NT2/D1 (cell line): ENCODE measurements around the gene HBEGF.
"Not testable (repeated sequence)": the region's sequence is repeated elsewhere in the genome, so short reads cannot be mapped to it uniquely, and the experiment has no call there.

Experiments used
- DNase-seq: peaks from one replicate; pipeline ENCODE4 v3.0.0-alpha.2; 2011; ENCODE audit warnings: low read depth, low spot score
- H3K27me3 ChIP-seq: 2 replicates; pipeline ENCODE4 v1.6.0; 2011; ENCODE audit warnings: mild to moderate bottlenecking; ENCODE audit not compliant: insufficient read length, insufficient read depth
- H3K36me3 ChIP-seq: 2 replicates; pipeline ENCODE4 v1.6.1; 2011; ENCODE audit warnings: mild to moderate bottlenecking, low read length, mixed read lengths; ENCODE audit not compliant: insufficient read depth, insufficient read length
- H3K4me1 ChIP-seq: 2 replicates; pipeline ENCODE4 v1.5.1; 2011; ENCODE audit not compliant: insufficient read depth, insufficient read length
- H3K4me3 ChIP-seq: 2 replicates; pipeline ENCODE4 v1.5.1; 2011; ENCODE audit warnings: low read depth; ENCODE audit not compliant: insufficient read length
- H3K9ac ChIP-seq: 2 replicates; pipeline ENCODE4 v1.6.0; 2011; ENCODE audit warnings: low read depth; ENCODE audit not compliant: insufficient read length
- H3K9me3 ChIP-seq: 2 replicates; pipeline ENCODE4 v1.5.1; 2011; ENCODE audit warnings: mild to moderate bottlenecking, low read length; ENCODE audit not compliant: insufficient read depth
- SUZ12 ChIP-seq: IDR thresholded peaks from 2 replicates; pipeline ENCODE4 v1.6.1; 2011; ENCODE audit not compliant: insufficient read length, insufficient read depth; ENCODE audit errors: extremely low read depth
- YY1 ChIP-seq: IDR thresholded peaks from 2 replicates; pipeline ENCODE4 v1.6.1; 2011; ENCODE audit not compliant: insufficient read length, insufficient read depth
- ZNF274 ChIP-seq: IDR thresholded peaks from 2 replicates; pipeline ENCODE4 v1.6.1; 2011; ENCODE audit warnings: mild to moderate bottlenecking, low read depth, low read length

The HBEGF gene

DNA sequence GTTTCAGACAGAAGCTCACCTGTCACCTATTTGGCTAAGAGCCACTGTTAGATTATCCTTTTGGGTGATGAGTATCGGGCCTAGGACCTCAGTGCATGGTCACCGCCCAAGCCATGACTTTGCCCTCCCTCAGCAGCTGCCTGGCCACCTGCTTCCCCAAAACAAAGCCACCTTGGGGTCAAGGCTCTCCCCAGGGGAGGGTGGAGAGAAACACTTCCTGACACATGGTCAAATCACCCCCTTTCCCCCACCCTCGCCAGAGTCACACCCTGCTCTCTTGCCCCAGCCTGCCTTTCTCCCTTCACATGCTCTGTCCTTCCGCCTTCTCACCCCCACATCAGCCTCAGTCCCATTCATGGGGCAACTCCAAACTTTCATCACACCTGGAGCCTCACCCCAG, 1.7 kb upstream of the HBEGF start:
- H3K36me3 ChIP-seq = peaks cover 19% of the 10 kb centered on the region
- H3K4me1 ChIP-seq = peaks cover 9% of the 10 kb centered on the region
- peaks cover 6% of the 10 kb centered on the region for H3K27me3 ChIP-seq
- no peak overlapping the region for H3K9ac ChIP-seq
- no peak for DNase-seq
- TF ChIP-seq SUZ12 (no peak), ZNF274 (no peak), YY1 (no peak)
- H3K4me3 ChIP-seq = no peak overlapping the region
- H3K9me3 ChIP-seq = no peaks in the 10 kb centered on the region

DNA sequence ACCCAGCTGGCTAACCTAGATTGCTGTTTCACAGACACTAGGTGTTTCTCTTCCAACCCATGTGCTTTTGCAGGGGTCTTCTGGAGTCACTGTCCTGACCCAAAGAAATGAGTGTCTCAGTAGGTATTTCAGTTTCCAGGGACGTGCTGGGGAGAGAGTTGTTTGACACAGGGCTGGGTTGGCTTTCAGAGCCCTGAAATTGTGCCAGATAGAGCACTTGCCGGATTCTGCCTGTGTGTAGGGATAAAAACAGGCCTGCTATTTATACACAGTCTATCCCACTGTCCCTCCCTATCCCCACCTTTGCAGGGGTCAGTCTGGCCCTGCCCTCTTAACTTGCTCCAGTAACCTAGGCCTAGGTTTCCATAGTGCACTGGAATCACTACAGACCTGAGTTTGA, 957 bp upstream of the HBEGF start:
- TF ChIP-seq YY1 = no peak
- no peak for TF ChIP-seq SUZ12
- no peak for TF ChIP-seq ZNF274
- DNase-seq = no peak
- Histone ChIP-seq H3K4me1 (peaks cover 9% of the 10 kb centered on the region), H3K9ac (no peak overlapping the region), H3K9me3 (no peaks in the 10 kb centered on the region), H3K4me3 (no peak overlapping the region), H3K36me3 (peaks cover 27% of the 10 kb centered on the region), H3K27me3 (peaks cover 6% of the 10 kb centered on the region)

DNA sequence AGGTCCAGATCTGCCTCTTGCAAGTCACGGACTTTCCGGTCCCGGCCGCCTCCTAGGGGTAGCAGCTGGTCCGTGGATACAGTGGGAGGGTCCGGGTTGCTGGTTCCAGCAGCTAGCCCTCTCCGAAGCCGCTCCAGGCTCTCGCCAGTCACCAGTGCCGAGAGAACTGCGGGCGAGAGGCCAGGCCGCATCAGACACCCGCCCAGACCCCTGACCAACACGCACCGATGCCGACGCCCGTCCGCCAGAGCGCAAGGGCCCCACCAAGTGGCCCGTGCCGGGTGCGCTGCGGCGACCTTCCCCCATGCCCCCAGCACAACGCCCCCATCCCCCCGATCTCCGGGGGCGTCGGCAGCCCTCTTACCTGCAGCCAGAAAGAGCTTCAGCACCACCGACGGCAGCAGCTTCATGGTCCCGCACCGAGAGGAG, 470 bp downstream of the HBEGF start:
- TF ChIP-seq YY1 = no peak
- TF ChIP-seq ZNF274 = no peak
- TF ChIP-seq SUZ12 = no peak
- peak overlapping the region; percentile 74 for H3K9ac ChIP-seq
- H3K9me3 ChIP-seq = no peaks in the 10 kb centered on the region

DNA sequence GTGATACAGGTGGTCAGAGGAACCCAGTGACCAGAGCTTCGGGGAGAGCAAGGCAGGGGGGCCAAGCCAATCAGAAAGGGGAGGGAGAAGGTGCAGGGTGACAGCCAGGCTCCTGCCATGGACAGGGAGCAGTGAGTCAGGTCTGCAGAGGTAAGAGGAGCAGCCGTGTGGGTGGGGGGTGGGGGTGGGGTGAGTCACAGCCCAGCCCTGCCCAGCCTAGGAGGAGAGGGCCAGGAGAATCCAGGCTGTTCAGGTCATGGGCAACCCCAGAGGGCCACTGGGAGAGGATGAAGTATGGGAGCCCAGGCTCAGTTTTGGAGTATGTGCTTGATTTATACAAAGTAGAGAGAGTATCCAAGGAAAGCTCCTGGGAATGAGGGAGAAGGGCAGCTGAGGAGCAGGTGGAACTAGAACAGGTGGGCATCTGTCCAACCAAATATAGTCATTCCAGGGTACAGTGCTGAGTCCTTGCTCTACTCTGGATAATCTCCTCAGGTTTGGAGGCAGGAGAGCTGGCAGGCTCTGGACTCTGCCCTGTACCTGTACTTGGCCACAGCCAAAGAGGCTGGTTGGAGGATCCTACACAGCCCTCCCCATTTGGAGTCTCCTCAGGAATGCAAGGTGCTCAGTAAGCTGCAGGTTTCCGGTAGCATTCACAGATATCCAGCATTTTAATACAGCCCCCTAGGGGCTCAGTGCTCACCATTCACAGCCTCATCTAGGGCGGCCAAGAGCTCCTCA, 1.6 kb downstream of the HBEGF start:
- no peak for DNase-seq
- TF ChIP-seq YY1 = no peak
- TF ChIP-seq SUZ12 = no peak
- no peak for TF ChIP-seq ZNF274
- Histone ChIP-seq H3K27me3 (peaks cover 6% of the 10 kb centered on the region), H3K9ac (no peak overlapping the region), H3K4me1 (peaks cover 9% of the 10 kb centered on the region), H3K9me3 (no peaks in the 10 kb centered on the region), H3K36me3 (peaks cover 48% of the 10 kb centered on the region), H3K4me3 (no peak overlapping the region)

More for the DNA sequence above, 470 bp downstream of the HBEGF start:
- peak overlapping the region; percentile 57 for H3K4me3 ChIP-seq
- peaks cover 41% of the 10 kb centered on the region for H3K36me3 ChIP-seq
- no peak for DNase-seq
- H3K4me1 ChIP-seq = peaks cover 9% of the 10 kb centered on the region
- H3K27me3 ChIP-seq = peaks cover 6% of the 10 kb centered on the region

DNA sequence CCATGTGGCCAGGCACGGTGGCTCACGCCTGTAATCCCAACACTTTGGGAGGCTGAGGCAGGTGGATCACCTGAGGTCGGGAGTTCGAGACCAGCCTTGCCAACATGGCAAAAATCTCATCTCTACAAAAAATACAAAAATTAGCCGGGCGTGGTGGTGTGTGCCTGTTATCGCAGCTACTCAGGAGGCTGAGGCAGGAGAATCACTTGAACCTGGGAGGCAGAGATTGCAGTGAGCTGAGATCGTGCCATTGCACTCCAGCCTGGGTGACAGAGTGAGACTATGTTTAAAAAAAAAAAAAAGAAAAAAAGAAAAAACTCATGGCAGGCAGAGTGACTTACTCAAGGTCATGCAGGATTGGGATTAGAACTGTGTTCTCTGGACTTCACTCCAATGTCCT, 2.6 kb downstream of the HBEGF start:
- DNase-seq, H3K9ac ChIP-seq, H3K9me3 ChIP-seq, H3K27me3 ChIP-seq, H3K4me3 ChIP-seq, H3K4me1 ChIP-seq: not testable (repeated sequence)
- H3K36me3 ChIP-seq = peaks cover 52% of the 10 kb centered on the region

DNA sequence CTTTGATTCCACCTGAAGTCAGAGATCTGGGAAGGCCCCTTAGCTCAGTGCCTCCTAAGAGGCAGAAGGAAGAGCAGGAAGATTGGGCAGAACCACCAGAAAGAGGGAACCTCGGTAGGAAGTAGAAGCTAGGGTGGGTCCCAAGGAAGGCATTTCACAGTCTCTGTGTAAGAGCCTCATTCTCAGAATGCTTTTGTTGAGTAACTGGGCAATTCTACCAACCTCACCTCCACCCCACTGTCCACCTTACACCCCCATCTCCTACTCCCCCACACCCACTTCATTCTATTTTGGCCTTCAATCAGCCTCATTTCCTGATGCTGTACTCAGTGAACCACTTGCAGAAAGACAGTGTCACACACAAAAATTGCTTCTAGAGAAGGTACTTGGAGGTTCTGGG, 3.5 kb downstream of the HBEGF start:
- TF ChIP-seq SUZ12 (no peak), YY1 (no peak), ZNF274 (no peak)
- H3K4me3 ChIP-seq = no peak overlapping the region
- peaks cover 9% of the 10 kb centered on the region for H3K4me1 ChIP-seq
- no peak for DNase-seq
- peaks cover 6% of the 10 kb centered on the region for H3K27me3 ChIP-seq
- no peak overlapping the region for H3K9ac ChIP-seq
- peaks cover 55% of the 10 kb centered on the region for H3K36me3 ChIP-seq
- no peaks in the 10 kb centered on the region for H3K9me3 ChIP-seq

DNA sequence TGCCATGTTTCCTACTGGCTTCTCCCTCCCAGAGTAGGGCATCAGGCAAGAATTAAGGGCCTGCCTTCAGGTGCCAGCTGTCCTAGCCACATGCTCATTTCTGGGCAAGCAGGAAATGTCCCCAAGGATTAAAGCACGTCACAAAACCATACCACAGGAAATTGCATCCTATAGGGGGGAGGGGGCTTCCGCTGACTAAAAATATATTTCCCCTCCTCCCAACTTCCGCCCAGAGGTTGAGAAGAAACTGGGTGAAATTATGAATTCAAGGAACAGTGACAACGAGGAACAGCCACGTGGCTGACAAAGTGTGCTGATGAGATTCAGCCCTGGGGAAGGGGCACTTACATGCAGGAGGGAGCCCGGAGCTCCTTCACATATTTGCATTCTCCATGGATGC, 4.1 kb downstream of the HBEGF start:
- H3K36me3 ChIP-seq = peaks cover 61% of the 10 kb centered on the region
- peaks cover 6% of the 10 kb centered on the region for H3K27me3 ChIP-seq
- H3K9ac ChIP-seq = no peak overlapping the region
- no peak for DNase-seq
- H3K9me3 ChIP-seq = no peaks in the 10 kb centered on the region
- H3K4me1 ChIP-seq = peaks cover 9% of the 10 kb centered on the region
- H3K4me3 ChIP-seq = no peak overlapping the region
- no peak for TF ChIP-seq ZNF274
- TF ChIP-seq YY1 = no peak
- TF ChIP-seq SUZ12 = no peak

DNA sequence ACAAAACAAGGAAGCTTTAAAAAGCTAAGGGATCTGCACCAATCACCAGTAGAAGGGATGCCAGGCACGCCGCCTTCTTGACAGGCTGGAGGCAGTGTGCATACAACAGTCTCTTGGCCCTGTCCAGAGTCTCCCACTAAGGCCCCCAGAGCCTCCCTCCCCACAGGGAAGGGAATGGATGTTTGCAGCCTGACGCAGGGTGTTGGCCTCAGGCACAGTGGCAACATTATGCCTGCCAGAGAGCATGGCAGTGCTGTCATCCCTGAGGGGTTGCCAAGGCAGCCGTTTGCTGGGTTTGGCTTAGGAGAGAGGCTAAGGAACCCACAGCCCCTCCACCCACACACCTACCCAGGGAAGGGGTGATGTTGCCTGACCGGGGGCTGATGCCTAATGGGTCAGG, 4.8 kb downstream of the HBEGF start:
- H3K4me1 ChIP-seq = peaks cover 9% of the 10 kb centered on the region
- no peak overlapping the region for H3K9ac ChIP-seq
- H3K9me3 ChIP-seq = no peaks in the 10 kb centered on the region
- H3K4me3 ChIP-seq = no peak overlapping the region
- H3K27me3 ChIP-seq = peaks cover 6% of the 10 kb centered on the region
- no peak for DNase-seq
- TF ChIP-seq ZNF274 (no peak), YY1 (no peak), SUZ12 (no peak)
- peaks cover 66% of the 10 kb centered on the region for H3K36me3 ChIP-seq
